Eye (tissue), 1 donor: ENCODE data around the gene COMMD7.

Source experiments
- DNase-seq: peaks from one replicate; pipeline ENCODE4 v3.0.0-alpha.2; 2015

COMMD7 gene

DNA sequence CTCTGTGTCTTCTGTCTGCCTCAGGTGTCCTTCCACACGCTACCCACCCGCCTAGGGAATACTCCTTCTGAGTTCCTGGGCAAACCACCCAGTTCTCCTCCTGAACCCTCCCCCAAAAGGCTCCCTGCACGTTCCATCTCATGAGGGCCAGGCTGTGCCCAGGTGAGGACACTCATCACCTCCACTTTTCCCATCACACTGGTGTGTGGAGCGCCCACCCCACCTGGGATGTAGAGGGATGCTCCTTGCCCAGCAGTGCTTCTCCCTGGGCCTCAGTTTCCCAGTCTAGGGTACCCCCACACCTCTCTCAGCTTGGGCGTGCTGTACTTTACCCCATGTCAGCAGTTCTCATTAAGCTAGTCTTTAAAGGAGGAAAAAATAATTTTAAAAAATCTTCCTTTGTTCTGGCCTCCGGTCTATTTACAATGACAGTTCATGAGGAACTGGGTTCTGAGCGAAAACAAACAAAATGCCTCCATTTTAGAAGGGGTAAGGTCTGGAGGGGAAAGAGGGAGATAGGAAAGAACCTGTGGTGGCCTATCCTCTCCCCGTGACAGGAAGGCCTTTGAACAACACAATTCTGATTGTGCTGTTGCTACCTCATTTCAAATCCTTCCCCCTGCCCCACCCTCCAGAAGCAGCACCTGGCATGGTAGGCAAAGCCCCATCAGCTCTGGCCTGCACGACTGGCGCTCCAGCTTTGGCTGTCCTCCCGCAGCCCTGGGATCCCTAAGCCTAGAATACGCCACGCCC lies 67.9 kb downstream of the COMMD7 start:
- DNase-seq: no peak

DNA sequence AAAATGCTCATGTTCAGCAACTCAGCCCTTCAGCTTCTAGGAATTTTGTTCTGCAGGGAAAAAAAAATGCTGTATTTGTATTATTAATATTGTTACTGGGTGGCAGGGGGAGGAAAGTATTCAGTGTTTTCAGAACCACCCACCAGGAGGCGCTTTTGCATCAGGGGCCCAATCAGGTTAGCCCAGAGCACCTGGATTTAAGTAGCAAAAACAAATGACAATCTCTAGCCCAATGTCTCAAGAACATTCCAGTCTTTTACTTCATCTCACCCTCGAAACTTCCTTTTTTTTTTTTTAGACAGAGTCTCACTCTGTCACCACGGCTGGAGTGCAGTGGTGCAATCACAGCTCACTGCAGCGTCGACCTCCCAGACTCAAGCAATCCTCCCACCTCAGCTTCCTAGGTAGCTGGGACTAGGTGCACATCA lies 68.9 kb downstream of the COMMD7 start:
- DNase-seq: peak; percentile 48

DNA sequence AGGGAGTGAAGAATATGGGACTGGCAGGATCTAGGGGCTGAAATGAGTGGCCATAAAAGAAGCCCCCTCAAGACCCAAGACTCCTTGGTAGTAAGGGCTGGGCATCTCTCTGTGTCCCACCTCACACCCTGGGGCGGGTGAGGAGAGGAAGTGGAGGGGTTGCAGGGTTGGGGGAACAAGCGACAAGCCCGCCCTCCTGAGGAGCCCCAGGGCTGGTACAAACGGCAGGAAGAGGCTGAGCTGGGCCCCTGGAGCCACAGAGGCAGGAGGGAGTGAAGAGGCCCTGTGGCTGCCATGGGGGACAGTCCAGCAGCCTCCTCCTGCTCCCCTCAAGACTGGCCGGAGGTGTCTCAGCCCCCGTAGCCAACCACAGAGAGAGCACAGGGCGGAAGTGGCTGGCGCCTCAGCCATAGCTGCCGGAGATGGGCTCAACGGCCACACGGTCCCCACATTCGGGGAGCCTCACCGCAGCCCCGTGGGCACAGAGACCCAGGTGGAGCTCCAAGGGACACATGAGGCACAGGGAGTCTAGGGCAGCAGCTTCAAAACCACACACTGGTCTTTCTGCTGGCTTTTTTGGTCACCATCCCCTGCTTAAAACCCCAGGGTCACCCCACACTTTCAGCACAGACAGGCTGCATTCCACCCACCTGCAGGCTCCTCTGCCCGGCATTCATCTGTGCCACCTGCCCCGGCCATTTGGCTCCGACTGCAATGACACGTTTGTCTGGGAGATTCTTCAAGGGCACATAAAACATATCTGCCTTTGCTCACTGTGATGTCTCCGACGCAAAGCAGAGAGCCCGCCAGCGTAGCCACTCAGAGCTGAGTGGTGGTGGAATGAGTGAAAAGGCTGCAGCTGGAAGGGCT lies 70.0 kb downstream of the COMMD7 start:
- no peak for DNase-seq

DNA sequence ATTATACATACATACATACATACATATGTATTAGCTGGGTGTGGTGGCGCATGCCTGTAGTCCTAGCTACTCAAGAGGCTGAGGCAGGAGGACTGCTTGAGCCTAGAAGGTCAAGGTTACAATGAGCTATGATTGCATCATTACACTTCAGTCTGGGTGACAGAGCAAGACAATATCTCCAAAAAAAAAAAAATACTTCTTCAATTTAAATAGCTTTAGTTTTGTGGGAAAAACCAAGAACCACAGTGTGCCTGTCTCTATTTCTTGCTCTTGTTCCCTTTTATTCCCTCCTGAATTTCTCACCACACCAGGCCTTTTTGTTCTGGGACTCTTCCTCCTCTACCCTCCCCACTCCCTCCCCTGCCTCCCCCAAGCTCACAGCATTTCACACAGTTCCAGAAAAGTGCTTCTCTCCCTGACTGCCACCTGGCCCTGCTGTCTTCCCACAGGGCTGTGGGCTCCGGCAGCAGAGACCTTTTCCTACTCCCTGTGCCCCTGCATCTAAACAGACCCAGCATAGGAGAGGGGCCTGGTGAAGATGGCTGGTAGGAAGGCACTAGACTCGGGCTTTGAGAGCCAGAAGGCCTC lies 70.8 kb downstream of the COMMD7 start:
- no peak for DNase-seq

DNA sequence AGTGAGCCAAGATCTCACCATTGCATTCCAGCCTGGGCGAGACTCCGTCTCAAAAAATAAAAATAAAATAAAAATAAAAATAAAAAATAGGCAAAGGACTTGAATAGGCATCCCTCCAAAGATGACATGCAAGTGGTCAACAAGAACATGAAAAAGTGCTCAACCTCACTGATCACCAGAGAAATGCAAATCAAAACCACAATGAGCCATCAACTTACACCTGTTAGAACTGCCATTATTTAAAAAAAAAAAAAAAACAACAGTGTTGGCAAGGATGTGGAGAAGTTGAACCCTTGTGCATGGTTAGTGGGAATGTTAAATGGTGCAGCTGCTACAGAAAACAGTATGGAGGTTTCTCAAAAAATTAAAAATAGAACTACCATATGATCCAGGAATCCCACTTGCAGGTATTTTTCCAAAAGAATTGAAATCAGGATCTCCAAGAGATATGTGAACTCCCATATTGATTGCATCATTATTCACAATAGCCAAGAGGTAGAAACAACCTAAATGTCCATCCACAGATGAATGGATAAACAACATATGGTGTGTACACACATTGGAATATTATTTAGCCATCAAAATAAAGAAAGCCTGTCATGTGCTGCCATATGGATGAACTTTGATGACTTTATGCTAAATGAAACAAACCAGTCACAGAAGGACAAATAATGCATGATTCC lies 72.4 kb downstream of the COMMD7 start:
- no peak for DNase-seq

DNA sequence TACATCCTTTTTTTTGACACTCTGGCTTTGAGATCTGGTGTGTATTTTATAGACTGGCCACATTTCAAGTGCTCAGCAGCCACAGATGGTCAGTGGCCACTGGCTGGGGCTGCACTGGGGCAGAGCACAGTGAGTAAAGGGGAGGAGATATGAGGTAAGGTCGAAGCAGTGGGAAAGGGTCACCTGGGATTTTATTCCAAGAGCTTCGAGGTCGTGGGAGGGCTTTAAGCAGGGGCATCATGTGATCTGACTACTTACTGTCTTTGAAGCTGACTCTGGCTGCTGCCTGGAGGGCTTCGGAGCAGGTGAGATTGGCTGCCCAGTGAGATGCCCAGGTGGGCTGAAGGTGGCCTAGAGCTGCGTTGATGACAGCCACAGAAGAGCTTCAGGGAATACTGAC lies 76.2 kb downstream of the COMMD7 start:
- DNase-seq: no peak

DNA sequence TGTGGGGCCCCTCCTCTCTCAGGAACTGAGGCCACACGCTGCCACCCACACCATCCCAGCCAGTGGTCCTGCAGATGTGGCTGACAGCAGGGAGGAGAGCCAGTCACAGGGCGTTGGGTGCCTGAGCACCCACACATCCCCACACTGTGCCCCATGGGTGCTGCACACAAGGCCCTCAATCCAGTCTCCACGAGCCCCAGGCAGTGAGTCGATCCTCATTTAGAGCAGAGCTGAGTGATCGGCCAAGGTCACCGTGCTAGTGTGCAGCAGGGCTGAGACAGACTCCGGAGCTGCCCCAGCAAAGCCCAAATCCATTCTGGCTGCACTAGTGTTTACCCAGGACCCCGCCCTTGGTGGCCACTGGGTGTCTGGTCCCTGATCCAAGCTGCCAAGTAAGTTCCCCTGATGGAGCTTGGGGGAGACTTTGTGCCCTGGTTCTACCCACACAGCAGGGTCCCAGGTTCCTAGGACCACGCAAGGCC lies 78.5 kb downstream of the COMMD7 start:
- DNase-seq: no peak

DNA sequence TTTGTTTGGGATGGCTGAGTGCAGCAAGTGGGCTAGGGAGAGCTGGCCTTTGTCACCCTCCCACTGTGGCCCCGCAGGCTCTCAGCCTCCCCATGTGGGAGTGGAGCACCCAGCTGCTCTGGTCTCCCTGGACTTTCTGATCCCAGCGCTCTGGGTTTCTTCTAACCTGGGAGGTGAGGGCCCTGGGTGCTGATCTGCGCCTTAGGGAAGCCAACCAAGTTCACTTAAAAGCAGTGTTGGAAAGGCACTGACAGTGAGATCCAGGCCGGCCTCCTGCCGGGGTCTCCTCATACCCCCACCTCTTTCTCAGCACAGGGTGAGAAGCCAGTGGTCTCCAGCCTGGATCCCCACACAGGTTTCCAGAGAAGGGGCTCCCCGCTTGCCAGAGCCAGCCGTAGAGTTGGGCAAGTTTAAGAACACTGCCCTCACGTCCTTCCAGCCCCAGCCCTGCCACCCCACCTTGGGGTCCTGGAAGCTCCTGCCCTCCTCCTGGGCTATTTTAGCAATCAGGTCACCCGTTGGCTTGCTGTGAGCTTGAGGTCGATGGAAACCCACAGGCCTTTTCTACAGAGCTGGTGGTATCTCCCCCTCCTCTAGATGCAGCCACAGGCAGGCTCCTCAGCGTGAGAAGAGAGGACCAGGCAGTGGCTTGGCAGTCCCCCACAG lies 79.1 kb downstream of the COMMD7 start:
- DNase-seq: no peak

DNA sequence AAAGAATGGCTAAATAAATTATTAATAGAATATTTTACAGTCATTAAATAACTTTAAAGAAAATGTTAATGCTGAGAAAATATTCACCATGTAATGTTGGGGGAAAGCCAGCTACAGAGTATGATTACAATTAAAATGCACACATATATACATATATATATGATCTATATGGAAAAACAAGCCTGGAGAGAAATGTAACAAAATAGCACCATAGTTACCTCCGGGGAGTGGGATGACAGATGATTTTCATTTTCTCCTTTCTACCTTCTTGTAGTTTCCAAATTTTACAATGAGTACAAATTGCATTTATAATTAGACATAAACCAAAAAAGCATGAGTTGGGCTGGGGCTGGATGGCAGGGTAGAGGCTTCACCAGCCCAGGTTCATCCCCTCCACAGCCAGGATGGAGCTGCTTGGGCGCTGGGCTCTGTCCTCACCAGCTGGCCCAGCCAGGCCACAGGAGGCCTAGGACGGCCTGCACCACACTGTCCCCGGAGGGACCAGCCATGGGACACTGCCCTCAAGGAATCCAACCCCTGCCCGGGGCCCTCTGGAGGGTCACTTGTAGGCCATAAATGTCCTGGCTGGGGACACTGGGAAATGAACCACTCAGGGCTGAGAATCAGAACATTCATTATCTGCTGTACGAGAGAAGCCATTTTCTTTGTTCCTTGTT lies 79.8 kb downstream of the COMMD7 start:
- DNase-seq: no peak

DNA sequence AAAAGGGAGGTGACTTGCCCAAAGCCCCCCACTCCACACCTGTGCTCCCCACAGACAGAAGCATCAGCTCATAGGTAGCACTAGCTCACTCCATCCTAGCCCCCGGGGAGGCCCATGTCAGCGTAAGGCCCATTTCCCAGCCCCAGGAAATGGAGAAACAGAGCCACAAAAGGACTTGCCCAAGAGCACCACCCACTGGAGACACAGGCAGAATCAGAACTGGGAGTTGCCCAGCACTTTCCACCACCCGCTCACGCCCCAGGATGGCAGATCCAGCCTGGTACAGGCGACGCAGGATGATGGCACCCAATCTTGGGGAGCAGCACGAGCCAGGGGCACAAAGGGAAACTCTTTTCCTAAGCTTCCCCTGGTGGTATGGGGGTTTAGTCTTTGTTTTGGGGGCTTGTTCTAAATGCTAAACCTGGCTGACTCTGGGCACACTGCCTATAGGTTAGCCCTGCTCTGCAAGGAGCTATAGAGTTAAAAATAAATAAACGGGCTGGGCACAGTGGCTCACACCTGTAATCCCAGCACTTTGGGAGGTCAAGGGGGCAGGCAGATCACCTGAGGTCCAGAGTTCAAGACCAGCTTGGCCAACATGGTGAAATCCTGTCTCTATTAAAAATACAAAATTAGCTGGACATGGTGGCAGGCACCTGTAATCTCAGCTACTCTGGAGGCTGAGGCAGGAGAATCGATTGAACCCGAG lies 81.3 kb downstream of the COMMD7 start:
- no peak for DNase-seq

DNA sequence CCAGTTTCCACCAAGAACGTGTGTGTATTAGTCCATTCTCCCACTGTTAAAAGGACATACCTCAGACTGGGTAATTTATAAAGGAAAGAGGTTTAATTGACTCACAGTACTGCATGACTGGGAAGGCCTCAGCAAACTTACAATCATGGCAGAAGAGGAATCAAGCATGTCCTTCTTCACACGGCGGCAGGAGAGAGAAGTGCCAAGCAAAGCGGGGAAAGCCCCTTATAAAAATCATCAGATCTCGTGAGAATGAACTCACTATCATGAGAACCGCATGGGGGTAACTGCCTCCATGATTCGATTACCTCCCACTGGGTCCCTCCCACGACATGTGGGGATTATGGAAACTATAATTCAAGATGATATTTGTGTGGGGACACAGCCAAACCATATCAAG lies 82.6 kb downstream of the COMMD7 start:
- DNase-seq: no peak

DNA sequence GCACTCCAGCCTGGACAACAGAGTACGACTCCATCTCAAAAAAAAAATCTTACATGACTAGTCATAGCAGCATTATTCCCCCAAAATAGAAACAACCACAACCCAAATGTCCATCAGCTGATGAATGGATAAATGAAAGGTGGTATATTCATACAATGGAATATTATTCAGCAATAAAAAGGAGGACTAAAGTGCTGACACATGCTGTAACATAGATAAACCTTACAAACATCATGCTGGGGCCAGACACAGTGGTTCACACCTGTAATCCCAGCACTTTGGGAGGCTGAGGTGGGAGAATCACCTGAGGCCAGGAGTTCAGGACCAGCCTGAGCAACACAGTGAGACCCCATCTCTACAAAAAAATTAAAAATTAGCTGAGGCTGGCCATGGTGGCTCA lies 86.4 kb downstream of the COMMD7 start:
- no peak for DNase-seq

DNA sequence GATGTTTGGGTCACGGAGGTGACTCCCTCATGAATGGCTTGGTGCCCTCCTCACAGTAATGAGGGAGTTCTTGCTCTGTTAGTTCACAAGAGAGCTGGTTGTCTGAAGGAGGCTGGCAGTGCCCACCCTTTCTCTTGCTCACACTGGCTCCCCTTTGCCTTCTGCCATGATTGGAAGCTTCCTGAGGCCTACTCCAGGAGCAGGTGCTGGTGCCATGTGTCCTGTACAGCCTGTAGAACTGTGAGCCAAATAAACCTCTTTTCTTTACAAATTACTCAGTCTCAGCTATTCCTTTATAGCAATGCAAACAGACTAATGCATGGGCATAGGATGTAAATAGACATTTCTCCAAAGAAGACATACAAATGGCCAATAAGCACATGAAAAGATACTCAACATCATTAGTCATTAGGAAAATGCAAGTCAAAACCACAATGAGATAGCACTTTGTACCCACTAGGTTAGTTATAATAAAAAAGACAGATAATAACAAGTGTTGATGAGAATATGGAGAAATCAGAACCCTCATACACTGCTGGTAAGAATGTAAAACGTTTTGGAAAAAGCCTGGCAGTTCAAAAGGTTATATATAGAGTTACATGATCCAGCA lies 87.3 kb downstream of the COMMD7 start:
- DNase-seq: no peak

DNA sequence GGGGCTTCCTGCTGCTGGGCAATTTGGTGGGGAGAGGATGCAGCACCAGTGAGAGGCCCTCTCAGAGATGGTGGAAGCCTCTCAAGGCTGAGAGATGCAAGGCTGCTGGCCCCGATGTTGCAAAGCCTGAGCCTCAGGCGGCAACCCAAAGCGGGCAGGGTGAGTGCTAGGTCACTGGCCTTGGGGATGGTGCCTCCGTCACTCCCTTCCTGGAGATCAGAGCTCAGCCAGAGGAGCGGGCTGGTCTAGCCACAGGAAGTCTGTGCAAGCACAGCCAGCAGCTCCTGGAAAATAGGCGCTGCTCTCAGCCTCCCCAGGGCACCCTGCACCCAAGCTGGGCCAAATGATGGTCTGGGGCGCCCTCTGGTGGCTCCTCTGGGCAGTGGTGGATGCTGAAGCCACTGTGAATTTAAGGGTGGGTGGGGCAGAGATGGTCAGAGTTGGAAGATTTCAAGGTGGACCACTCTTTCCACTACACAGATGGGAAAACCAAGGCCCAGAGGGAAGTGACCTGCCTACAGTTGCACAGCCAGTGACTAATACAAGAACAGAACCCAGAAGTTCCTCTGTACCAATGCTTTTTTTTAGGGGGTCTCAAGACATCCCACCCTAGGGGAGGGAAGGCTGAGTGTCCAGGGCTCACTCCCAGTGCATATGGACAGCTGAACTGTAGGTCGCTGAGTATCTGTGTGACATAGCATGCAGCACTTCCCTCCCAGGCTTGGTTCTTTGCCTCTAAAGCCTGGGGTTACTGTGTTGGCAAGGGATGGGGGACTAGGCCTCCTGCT lies 90.3 kb downstream of the COMMD7 start:
- peak; percentile 95 for DNase-seq
